Brain microvascular endothelial cell (primary cell): ENCODE measurements around the gene TEKT2.
A peak's percentile ranks its signal among the peaks of the same experiment; 100 is the strongest.

Source experiments
- DNase-seq: peaks from one replicate; pipeline ENCODE4 v3.0.0-alpha.2; 2020
- H3K27ac ChIP-seq: fragments of 250-450 bp; sonication (Bioruptor Pico); 2 replicates; pipeline ENCODE4 v1.5.1; 2020; ENCODE audit warnings: mild to moderate bottlenecking, moderate library complexity
- H3K27me3 ChIP-seq: fragments of 250-450 bp; sonication (Bioruptor Pico); replicated peaks from 2 replicates; pipeline ENCODE4 v1.5.1; 2020; ENCODE audit warnings: mild to moderate bottlenecking
- H3K36me3 ChIP-seq: fragments of 250-450 bp; sonication (Bioruptor Pico); replicated peaks from 2 replicates; pipeline ENCODE4 v1.5.1; 2020; ENCODE audit warnings: mild to moderate bottlenecking
- H3K4me3 ChIP-seq: 2 replicates; pipeline ENCODE4 v1.5.1; 2011; ENCODE audit warnings: low read depth, mild to moderate bottlenecking, control low read depth, low read length, moderate library complexity
- CTCF ChIP-seq: IDR thresholded peaks from 2 replicates; pipeline ENCODE4 v1.5.1; 2011; ENCODE audit warnings: low read depth, mild to moderate bottlenecking, moderate library complexity, low read length, control low read depth, inconsistent platforms; ENCODE audit errors: missing control alignments
- in situ Hi-C: cut with HindIII; loops from 2 replicates; pipeline ENCODE4 v1.10.0; 2017; ENCODE audit warnings: low sequenced_read_pairs, low pct_ligation_motif_present

The TEKT2 gene

GRCh38 chr1:36088265-36088576, 4.3 kb downstream of the TEKT2 start:
- peaks cover 26% of the 10 kb centered on the region for H3K36me3 ChIP-seq
- in situ Hi-C loops, result no loop called here
- no peak for TF ChIP-seq CTCF

DNA sequence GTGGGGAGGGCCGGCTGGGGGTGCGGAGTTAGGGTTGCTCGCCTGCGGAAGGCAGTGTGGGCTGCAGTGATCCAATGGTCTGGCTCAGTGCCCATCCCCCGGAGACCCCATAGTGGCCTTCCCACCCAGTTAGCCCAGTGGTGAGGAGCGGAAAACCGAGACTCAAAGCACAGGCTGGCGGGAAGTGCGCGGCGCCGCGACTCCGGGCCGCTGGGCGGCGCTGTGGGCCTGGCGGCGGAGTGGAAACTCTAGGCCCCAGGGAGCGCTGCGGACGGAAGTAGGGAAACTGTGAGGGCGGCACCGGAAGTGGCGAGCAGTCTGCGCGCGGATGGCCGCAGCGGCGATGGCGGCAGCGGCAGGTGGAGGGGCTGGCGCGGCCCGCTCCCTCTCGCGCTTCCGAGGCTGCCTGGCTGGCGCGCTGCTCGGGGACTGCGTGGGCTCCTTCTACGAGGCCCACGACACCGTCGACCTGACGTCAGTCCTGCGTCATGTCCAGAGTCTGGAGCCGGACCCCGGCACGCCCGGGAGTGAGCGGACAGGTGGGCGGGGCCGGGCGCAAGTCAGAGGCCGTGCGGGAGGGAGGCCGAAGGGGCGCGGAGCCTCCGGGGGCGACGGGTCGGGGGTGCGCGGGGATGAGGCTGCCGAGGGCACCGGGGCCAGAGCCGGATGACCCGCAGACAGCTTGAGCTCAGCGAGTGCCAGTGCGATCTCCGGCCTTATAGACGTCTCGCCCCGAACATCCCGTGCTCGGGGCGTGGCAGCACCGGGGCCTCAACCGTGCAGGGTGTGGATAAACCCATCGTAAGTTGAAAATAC, 4.9 kb downstream of the TEKT2 start, which contains the start of gene ADPRS:
Gene ADPRS, plus strand, starts transcription at position 316 of the 816 bp plus-strand sequence. Its CDS starts 13 bp downstream, at position 329.
- peak; percentile 82 for DNase-seq
- H3K4me3 ChIP-seq, result peak within 1 kb of the TSS; percentile 90
- H3K27me3 ChIP-seq, result no peaks in the 10 kb centered on the region
- peak; percentile 75 for TF ChIP-seq CTCF
- H3K27ac ChIP-seq, result peak within 1 kb of the TSS; percentile 81
- in situ Hi-C loops, result no loop called here
- H3K36me3 ChIP-seq, result peaks cover 31% of the 10 kb centered on the region

More at GRCh38 chr1:36088265-36088576, 4.3 kb downstream of the TEKT2 start:
- Histone ChIP-seq H3K4me3 (peak overlapping the region; percentile 90), H3K27me3 (no peaks in the 10 kb centered on the region), H3K27ac (peak overlapping the region; percentile 81)
- no peak for DNase-seq

GRCh38 chr1:36089393-36090121, 5.7 kb downstream of the TEKT2 start:
- peak overlapping the region; percentile 90 for H3K4me3 ChIP-seq
- H3K27ac ChIP-seq, result peak overlapping the region; percentile 81
- DNase-seq, result peak; percentile 64
- TF ChIP-seq CTCF, result no peak
- in situ Hi-C loops, result no loop called here
- no peaks in the 10 kb centered on the region for H3K27me3 ChIP-seq
- peaks cover 38% of the 10 kb centered on the region for H3K36me3 ChIP-seq

DNA sequence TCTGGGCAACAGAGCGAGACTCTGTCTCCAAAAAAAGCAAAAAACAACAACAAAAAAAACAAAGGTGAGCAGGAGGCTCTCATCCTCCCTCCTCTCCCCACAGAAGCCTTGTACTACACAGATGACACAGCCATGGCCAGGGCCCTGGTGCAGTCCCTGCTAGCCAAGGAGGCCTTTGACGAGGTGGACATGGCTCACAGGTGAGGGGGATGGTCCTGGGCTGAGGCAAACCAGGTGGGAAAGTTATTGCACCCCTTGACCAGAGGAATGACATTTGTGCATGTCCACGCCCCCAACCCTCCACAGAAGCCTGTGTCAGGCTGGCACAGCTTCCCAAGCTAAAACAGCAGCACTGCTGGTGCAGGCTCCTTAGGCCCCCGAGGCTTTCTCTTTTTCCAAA, 7.2 kb downstream of the TEKT2 start:
- in situ Hi-C loops, result no loop called here
- no peak overlapping the region for H3K4me3 ChIP-seq
- peaks cover 44% of the 10 kb centered on the region for H3K36me3 ChIP-seq
- no peak for TF ChIP-seq CTCF
- no peak for DNase-seq
- H3K27ac ChIP-seq, result no peak overlapping the region
- no peaks in the 10 kb centered on the region for H3K27me3 ChIP-seq

DNA sequence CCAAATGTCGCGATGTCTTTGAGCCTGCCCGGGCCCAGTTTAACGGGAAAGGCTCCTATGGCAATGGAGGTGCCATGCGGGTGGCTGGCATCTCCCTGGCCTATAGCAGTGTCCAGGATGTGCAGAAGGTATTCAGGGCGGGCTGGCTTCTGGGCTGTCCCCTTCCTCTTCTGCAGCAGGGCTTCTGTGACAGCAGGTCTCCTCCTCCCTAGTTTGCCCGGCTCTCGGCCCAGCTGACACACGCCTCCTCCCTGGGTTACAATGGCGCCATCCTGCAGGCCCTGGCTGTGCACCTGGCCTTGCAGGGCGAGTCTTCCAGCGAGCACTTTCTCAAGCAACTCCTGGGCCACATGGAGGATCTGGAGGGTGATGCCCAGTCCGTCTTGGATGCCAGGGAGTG, 7.8 kb downstream of the TEKT2 start:
- no peaks in the 10 kb centered on the region for H3K27me3 ChIP-seq
- H3K27ac ChIP-seq, result no peak overlapping the region
- in situ Hi-C loops, result no loop called here
- no peak for DNase-seq
- TF ChIP-seq CTCF, result no peak
- H3K4me3 ChIP-seq, result no peak overlapping the region
- peaks cover 44% of the 10 kb centered on the region for H3K36me3 ChIP-seq
